Measurements from ENCODE around the gene SLC25A47.
A peak's percentile ranks its signal among the peaks of the same experiment; 100 is the strongest.
"Not testable (repeated sequence)": the region's sequence is repeated elsewhere in the genome, so short reads cannot be mapped to it uniquely, and the experiment has no call there.

SLC25A47 gene

GRCh38 chr14:100289916-100290606, 33.1 kb upstream of the SLC25A47 start:
- DNase-seq = no peak

- no peak for DNase-seq
Observed at GRCh38 chr14:100290607-100291304, 32.4 kb upstream of the SLC25A47 start.

GRCh38 chr14:100291305-100292075, 31.6 kb upstream of the SLC25A47 start:
- no peak for DNase-seq

- no peak for DNase-seq
Observed at GRCh38 chr14:100292301-100292775, 30.8 kb upstream of the SLC25A47 start.

GRCh38 chr14:100292776-100293461, 30.2 kb upstream of the SLC25A47 start:
- no peak for DNase-seq

GRCh38 chr14:100293497-100294212, 29.5 kb upstream of the SLC25A47 start:
- DNase-seq = no peak

GRCh38 chr14:100294213-100294962, 28.8 kb upstream of the SLC25A47 start:
- DNase-seq = no peak

- no peak for DNase-seq
Observed at GRCh38 chr14:100294963-100295330, 28.2 kb upstream of the SLC25A47 start.

- no peak for DNase-seq
Observed at GRCh38 chr14:100295376-100296105, 27.6 kb upstream of the SLC25A47 start.

- DNase-seq = no peak
Observed at GRCh38 chr14:100296106-100296651, 27.0 kb upstream of the SLC25A47 start.

- DNase-seq = not testable (repeated sequence)
Observed at GRCh38 chr14:100296729-100297128, 26.4 kb upstream of the SLC25A47 start.

GRCh38 chr14:100297320-100298300, 25.5 kb upstream of the SLC25A47 start:
- no peak for DNase-seq

GRCh38 chr14:100298551-100299237, 24.4 kb upstream of the SLC25A47 start:
- DNase-seq = no peak

- no peak for DNase-seq
Observed at GRCh38 chr14:100299238-100299560, 23.9 kb upstream of the SLC25A47 start.

- no peak for DNase-seq
Observed at GRCh38 chr14:100302616-100303015, 20.5 kb upstream of the SLC25A47 start.

GRCh38 chr14:100303179-100303578, 20.0 kb upstream of the SLC25A47 start:
- peak; percentile 14 for DNase-seq

GRCh38 chr14:100303925-100304324, 19.2 kb upstream of the SLC25A47 start:
- no peak for DNase-seq

GRCh38 chr14:100304825-100305323, 18.3 kb upstream of the SLC25A47 start:
- peak; percentile 18 for DNase-seq
